Fibroblast of mammary gland (primary cell): ENCODE data around the gene PLCB3.
A peak's percentile ranks its signal among the peaks of the same experiment; 100 is the strongest.

Experiments used
- DNase-seq: peaks from one replicate; pipeline ENCODE4 v3.0.0-alpha.2; 2010; ENCODE audit warnings: low read depth
- H3K4me3 ChIP-seq: 2 replicates; pipeline ENCODE4 v1.5.1; 2011; ENCODE audit warnings: low read depth, mild to moderate bottlenecking, low read length, moderate library complexity; ENCODE audit not compliant: control insufficient read depth
- TF ChIP-seq, protein P1 (sequence below): conservative IDR thresholded peaks from 2 replicates; pipeline ENCODE4 v1.5.1; 2011; ENCODE audit warnings: low read depth, low read length, inconsistent platforms; ENCODE audit not compliant: control insufficient read depth, insufficient read depth

PLCB3 gene

DNA sequence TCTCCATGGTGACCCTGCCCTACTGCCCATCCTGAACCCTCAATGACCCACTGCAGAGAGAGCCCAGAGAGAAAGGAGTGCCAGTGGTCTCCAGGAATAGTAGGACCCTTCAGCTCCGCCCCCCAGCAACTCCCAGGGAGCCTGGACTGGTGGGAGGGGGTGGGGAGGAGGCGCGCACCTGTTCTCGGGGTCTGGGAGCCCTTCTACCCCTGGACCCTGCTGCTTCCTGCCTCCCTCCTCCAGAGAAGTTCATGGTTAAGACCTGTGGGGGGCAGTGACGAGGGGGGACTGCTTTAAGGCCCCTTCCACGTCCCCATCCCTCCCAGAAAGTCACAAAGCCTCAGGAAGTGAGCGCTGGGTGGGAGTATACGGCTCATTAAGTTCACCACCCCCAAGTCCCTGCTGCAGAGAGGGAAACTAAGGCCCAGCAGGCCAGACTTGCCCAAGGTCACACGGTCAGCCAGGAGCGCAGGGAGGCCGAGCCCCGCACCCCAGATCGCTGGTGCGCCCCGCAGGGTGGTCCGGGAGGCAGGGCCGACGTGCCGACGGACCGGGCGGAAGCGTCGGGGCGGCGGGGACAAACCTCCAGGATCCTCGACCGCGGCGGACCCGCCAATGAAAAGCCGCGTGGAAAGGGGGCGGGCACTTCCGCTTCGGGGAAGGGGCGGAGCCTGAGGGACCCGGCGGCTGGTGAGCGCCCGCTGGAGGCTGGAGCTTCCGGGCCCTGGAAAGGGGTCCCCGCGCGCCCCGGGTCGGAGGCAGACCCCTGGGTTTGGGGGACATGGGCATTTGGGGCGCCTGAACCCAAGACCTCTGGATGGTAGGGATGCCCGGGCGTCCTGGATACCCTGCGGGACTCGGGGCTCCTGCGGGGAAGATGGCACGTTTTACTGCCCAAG, 25.5 kb upstream of the PLCB3 start, which contains the start of the genes NUDT22 and TRPT1:
NUDT22 (plus strand) TSS at position 667 of the 899 bp plus-strand sequence. CDS start 379 bp downstream, outside the sequence.
TRPT1 (minus strand) TSS at position 579 of the 899 bp plus-strand sequence; CDS start at position 253, 326 bp downstream.
- DNase-seq: peak; percentile 52
- TF ChIP-seq, protein P1, sequence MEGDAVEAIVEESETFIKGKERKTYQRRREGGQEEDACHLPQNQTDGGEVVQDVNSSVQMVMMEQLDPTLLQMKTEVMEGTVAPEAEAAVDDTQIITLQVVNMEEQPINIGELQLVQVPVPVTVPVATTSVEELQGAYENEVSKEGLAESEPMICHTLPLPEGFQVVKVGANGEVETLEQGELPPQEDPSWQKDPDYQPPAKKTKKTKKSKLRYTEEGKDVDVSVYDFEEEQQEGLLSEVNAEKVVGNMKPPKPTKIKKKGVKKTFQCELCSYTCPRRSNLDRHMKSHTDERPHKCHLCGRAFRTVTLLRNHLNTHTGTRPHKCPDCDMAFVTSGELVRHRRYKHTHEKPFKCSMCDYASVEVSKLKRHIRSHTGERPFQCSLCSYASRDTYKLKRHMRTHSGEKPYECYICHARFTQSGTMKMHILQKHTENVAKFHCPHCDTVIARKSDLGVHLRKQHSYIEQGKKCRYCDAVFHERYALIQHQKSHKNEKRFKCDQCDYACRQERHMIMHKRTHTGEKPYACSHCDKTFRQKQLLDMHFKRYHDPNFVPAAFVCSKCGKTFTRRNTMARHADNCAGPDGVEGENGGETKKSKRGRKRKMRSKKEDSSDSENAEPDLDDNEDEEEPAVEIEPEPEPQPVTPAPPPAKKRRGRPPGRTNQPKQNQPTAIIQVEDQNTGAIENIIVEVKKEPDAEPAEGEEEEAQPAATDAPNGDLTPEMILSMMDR: peak; percentile 40
- peak within 1 kb of the TSS; percentile 75 for H3K4me3 ChIP-seq

DNA sequence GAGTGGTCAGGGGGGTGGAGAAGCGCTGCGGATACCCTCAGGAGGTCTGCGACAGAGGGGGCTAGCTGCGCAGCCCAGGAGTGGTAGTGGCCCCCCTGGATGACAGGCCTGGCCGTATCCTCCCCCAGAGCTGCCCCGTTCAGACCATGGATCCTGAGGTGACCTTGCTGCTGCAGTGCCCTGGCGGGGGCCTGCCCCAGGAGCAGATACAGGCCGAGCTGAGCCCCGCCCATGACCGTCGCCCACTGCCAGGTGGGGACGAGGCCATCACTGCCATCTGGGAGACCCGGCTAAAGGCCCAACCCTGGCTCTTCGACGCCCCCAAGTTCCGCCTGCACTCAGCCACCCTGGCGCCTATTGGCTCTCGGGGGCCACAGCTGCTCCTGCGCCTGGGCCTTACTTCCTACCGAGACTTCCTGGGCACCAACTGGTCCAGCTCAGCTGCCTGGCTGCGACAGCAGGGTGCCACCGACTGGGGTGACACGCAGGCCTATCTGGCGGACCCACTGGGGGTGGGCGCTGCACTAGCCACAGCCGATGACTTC, 24.8 kb upstream of the PLCB3 start:
- H3K4me3 ChIP-seq: peak overlapping the region; percentile 75
- TF ChIP-seq, protein P1: no peak
- DNase-seq: no peak

DNA sequence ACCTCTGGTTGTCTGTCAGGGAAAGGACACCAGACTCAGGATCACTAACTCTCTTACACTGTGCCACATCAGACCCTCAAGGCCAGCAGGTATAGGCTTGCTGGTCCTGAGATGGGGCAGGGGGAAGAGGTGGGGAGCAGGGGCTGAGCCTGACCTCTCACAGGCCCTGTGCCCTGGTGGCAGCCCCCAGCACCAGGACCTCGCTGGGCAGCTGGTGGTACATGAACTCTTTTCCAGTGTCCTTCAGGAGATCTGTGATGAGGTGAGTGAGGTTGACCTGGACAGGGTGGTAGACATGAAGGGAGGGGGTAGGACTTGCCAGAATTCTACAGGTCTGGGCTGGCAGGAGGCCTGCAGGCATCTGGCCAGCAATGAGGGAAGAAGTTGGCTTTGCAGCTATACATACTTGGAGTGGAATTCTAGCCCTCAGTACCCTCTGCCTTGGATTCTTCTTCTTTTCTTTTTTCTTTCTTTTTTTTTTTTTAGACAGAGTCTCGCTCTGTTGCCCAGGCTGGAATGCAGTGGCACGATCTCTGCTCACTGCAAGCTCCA, 23.8 kb upstream of the PLCB3 start:
- H3K4me3 ChIP-seq: peak overlapping the region; percentile 75
- TF ChIP-seq, protein P1: no peak
- DNase-seq: no peak

DNA sequence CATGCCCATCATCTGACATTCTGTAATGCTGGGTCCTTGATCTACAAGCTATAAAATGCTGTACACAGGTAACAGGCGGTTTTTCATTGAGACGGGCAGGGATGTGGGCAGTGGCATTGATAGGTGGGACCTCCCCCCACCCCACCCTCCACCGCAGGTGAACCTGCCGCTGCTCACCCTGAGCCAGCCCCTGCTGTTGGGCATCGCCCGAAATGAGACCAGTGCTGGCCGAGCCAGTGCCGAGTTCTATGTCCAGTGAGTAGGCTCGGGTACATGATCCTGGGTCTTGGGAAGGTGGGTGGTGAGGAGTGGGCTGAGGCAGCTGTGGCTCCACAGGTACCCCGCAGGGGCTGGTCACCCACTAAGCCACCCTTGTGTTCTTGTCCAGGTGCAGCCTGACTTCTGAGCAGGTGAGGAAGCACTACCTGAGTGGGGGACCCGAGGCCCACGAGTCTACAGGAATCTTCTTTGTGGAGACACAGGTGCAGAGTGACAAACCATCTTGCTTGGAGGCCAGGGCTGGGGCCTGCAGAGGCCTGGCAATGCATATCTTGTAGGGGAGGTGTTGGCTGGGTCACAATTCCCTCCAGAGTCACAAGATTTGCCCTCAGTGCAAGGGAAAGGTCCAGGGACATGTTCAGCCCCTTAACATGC, 22.1 kb upstream of the PLCB3 start:
- H3K4me3 ChIP-seq: no peak overlapping the region
- TF ChIP-seq, protein P1: no peak
- no peak for DNase-seq

DNA sequence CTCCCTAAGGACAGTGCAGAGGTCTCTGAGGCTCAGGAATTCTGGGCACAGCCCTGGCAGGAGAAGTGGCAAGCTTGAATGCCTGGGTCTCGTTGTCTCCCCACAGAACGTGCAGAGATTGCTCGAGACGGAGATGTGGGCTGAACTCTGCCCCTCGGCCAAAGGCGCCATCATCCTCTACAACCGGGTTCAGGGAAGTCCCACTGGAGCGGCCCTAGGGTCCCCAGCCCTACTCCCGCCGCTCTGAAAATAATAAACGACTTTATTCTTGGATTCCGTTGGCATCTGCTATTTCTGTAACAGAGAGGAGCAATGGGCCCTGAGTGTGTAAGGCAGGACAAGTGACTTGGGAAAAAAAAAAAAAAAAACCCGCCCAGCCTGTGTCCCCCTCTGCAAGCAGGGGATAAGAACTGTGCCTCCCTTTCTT, 21.6 kb upstream of the PLCB3 start:
- TF ChIP-seq, protein P1: no peak
- H3K4me3 ChIP-seq: peak overlapping the region; percentile 61
- no peak for DNase-seq
